MV-4-11 (cell line): ENCODE data around the gene FCHSD2.
A peak's percentile ranks its signal among the peaks of the same experiment; 100 is the strongest.
"Not testable (repeated sequence)": the region's sequence is repeated elsewhere in the genome, so short reads cannot be mapped to it uniquely, and the experiment has no call there.

Source experiments
- DNase-seq: peaks from one replicate; lab custom pipeline; 2025; lab: John Stamatoyannopoulos, UW

The FCHSD2 gene

GRCh38 chr11:72924568-72925190, 217.4 kb downstream of the FCHSD2 start:
- DNase-seq = peak; percentile 22

DNA sequence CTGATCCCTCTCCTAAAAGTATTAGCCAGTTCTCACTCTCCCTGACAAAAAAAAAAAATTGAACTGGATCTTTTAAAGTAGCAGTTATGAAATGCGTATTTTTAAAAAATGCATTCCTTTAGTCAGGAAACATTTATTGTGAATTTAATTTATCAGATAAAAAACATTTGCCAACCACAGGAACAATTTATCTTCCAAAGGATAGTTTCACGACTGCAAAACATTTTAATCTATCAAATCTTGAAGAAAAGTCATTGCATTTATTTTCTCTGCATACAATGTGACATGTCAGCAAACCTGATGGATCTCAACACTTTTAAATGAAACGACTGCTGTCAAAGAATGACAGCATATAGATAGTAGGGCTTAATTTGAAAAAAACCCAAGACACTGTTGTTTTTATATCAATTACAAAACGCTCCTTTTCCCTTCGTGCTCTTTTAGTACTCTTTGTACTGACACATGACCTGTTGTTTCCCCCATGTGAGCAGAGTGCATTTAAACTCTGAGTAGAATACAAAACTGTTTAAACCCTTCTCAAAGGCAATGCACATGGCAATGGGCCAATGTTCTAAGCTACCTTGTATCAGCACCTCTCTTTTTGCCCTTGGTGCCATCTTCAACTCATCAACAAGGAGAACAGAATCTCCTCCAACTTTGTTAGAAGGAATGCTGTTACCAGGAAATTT, 220.9 kb downstream of the FCHSD2 start:
- DNase-seq = no peak

DNA sequence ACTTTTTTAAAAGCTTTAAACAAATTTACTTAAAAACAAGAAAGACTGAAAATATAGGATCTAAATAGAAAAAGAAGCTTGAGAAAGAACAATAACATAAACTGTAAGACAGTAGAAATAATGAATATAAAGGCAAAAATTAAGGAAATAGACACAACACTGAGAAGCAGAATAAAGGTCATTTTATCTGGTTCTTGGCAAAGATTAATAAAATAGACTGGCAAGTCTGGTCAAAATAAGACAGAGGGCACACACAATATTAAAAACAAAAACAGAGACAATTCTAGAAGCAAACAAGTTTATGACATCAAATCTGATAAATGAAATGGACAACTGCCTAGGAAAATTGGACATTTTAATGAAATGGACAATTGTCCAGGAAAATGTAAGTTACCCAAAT, 222.1 kb downstream of the FCHSD2 start:
- no peak for DNase-seq

GRCh38 chr11:72918851-72919250, 223.3 kb downstream of the FCHSD2 start:
- no peak for DNase-seq

- no peak for DNase-seq
These were observed 229.9 kb downstream of the FCHSD2 start for GRCh38 chr11:72912253-72912652.

DNA sequence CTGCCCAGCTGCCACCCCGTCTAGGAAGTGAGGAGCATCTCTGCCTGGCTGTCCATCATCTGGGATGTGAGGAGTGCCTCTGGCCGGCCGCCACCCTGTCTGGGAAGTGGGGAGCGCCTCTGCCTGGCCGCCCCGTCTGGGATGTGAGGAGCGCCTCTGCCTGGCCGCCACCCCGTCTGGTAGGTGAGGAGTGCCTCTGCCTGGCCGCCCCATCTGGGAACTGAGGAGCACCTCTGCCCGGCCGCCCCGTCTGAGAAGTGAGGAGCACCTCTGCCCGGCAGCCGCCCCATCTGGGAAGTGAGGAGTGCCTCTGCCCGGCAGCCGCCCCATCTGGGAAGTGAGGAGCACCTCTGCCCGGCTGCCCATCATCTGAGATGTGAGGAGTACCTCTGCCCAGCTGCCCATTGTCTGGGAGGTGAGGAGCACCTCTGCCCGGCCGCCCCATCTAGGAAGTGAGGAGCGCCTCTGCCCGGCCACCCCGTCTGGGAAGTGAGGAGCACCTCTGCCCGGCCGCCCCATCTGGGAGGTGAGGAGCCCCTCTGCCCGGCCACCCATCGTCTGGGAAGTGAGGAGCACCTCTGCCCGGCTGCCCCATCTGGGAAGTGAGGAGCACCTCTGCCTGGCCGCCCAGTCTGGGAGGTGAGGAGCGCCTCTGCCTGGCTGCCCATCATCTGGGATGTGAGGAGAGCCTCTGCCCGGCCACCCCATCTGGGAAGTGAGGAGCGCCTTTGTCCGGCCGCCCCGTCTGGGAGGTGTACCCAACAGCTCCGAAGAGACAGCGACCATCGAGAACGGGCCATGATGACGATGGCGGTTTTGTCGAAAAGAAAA, 232.3 kb downstream of the FCHSD2 start:
- DNase-seq = not testable (repeated sequence)

- DNase-seq = no peak
These were observed 234.0 kb downstream of the FCHSD2 start for GRCh38 chr11:72908032-72908676.

GRCh38 chr11:72904016-72904415, 238.1 kb downstream of the FCHSD2 start:
- no peak for DNase-seq

GRCh38 chr11:72901374-72901773, 240.7 kb downstream of the FCHSD2 start:
- no peak for DNase-seq

DNA sequence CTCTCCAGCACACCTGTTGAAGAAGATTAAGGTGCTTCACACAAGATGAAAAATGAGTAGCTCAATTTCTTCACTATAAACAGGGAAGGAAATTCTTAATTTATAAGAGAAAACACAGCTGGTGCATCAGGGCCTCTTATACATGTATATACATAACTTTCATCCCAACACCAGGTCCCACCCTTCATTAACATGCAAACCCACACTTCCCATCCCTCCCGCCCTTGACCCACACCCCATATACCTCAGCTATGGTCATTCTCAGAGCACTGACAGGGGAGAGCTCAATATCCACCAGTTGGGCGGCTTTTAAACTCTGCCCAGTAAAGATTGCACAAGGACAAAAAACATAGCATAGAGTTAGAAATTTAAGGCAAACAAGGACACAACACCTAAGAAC, 242.1 kb downstream of the FCHSD2 start:
- DNase-seq = no peak

- DNase-seq = no peak
These were observed 242.9 kb downstream of the FCHSD2 start for GRCh38 chr11:72899238-72899637.

- DNase-seq = no peak
These were observed 244.6 kb downstream of the FCHSD2 start for GRCh38 chr11:72897506-72897905.

DNA sequence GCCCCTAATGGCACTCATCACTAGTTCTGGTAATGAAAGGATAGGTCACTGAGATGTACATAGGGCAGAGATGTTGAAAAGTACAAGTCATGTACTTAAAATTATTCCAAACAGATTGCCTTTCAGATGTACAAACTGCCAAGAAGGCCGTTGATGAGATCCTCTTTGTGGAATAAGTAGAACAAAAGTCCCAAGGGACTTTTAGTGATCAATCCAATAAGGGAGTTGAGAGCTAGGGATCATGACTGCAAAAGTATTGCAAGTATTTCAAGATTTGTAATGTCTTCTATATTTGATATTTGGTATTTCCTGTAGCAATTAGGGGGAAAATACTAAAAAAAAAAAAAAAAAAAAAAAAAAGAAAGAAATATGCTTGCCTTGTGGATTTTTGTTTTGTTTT, 245.7 kb downstream of the FCHSD2 start:
- no peak for DNase-seq

GRCh38 chr11:72890881-72891280, 251.2 kb downstream of the FCHSD2 start:
- no peak for DNase-seq

- no peak for DNase-seq
These were observed 255.5 kb downstream of the FCHSD2 start for GRCh38 chr11:72886619-72887018.

DNA sequence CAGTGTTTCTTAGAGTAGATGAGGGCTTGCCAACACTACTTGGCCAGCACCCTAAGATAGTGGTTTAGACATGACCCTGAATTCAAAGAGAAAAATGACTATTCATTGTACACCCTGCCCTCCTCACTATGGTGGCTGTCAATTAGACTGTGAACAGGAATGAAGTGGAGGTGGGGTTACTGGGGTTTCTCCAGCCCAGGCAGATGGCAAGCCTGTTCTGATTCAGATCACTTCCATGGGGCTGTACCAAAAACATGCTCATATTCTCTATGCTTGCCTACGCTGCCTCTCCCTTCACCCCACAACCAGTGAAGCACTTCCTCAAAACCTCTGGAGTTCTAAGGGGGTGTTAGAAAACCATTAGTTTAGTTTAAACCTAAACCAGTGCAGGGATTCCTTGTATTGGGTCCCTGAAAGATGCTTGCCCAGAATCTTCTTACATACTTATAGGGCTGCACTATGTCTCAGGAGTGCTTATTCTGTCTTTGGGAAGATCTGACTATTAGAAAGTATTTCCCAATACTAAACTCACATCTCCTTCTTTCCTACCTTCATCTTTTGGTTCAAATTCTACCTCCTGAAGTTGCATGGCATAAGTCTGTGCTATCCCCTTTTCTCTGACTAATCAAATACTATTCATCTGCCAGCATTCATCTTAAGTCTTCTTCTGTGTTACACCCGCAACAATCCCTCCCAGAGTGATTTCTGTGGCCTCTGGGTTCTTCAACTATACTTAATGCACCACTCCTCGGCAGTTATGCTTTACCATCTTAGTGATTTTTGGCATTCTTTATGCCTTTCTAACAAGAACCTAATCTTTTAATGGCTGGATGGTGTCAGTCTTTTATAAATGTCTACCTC, 256.1 kb downstream of the FCHSD2 start:
- no peak for DNase-seq

- no peak for DNase-seq
These were observed 266.0 kb downstream of the FCHSD2 start for GRCh38 chr11:72876147-72876546.

- DNase-seq = no peak
These were observed 266.4 kb downstream of the FCHSD2 start for GRCh38 chr11:72875736-72876135.

DNA sequence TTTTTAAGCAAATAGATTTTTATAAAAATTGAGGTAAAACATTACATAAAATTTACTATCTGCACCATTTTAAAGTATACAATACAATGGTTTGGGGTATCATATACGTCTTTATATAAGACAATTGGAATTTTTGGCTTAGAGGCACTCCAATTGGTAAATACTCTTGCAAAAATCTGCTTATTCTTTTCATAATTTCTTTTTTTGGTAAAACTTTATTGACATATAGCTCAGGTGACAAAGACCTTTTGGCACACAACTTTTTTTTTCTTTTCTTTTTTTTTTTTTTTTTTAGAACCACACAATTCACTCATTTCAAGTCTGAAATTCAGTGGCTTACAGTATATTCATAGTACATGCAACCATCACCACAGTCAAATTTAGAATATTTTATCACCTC, 270.1 kb downstream of the FCHSD2 start:
- DNase-seq = no peak

DNA sequence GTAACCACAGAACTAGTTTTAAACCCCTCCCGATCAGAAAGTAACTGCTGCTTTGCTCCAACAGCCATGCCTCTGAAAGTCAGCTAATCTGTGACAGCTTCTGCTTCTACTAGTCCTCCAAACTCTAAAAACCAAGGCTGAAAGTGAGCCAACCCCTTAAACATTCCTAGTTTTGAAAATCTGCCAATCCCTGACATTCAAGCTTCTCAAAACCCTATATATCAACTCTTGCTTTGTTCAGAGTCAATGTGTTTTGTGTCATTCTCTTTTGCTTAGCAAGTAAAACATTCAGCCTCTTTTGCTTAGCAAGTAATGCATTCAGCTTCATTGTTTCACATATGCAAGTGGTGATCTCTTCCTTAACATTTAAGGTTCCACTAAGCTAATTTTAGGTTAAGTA, 271.0 kb downstream of the FCHSD2 start:
- DNase-seq = no peak

- DNase-seq = no peak
These were observed 272.3 kb downstream of the FCHSD2 start for GRCh38 chr11:72869831-72870230.

GRCh38 chr11:72867970-72868369, 274.1 kb downstream of the FCHSD2 start:
- no peak for DNase-seq
